ENCODE data around the gene GATA5.

The GATA5 gene

DNA sequence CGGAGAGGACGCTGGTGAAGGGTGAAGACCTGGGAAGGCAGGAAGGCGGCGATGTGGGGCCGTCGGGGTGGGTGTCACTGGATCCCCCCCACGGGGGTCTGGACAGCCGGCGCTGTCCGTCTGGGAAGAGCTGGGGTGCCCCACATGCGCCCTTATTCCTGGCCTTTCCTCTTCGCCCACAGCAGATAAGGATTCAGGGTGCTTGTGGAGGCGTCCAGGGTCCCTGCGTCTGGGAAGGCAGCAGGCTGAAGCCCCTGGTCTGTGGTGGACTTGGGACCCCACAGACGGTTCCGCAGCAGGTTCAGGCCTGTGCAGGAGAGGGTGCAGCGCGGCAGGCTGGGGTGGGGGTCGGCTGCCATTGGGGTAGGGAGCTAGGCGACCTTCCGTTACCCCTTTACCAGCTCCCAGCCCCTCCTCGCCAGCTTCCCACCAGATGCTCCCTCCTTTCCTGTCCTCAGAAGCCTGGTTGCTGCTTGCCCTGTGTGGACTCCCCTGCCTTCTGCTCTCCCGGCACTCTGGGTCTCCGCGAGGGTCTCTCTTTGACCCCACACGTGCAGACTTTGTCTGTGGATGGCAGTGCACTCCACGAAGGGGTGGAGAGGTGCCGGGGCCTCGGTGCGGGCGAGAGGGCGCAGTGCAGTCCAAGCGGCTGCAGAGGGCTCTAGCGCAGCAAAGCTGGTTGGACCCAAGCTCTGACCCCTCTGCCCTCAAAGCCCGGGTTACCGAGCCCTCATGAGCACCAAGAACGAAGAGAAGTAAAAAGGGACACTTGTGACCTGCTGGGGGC, 2.1 kb upstream of the GATA5 start:
- Histone ChIP-seq H3K27ac (ENCODE audit: low read length, poor library complexity, severe bottlenecking) (no peak overlapping the region), H3K9me3 (ENCODE audit: control insufficient read depth, low read length) (no peaks in the 10 kb centered on the region), H3K14ac (ENCODE audit: low read length in 2 of 2) (no peak overlapping the region), H2AK5ac (ENCODE audit: low read length, severe bottlenecking) (no peak overlapping the region), H3K36me3 (ENCODE audit: control insufficient read depth in 1 of 2, insufficient read depth in 2 of 2, low read depth in 1 of 2, low read length in 2 of 2) (no peaks in the 10 kb centered on the region), H3K23ac (ENCODE audit: low read length in 2 of 2) (no peak overlapping the region), H2BK12ac (ENCODE audit: low read length in 2 of 2) (no peak overlapping the region), H3K4me2 (ENCODE audit: low read length, poor library complexity, severe bottlenecking) (no peak overlapping the region), H2BK5ac (ENCODE audit: low read depth, low read length, poor library complexity, severe bottlenecking) (no peak overlapping the region), H4K91ac (ENCODE audit: low read length) (no peak overlapping the region), H3K9ac (ENCODE audit: low read length) (no peak overlapping the region), H3K4me3 (ENCODE audit: insufficient read depth in 1 of 2, low read depth in 1 of 2, low read length in 2 of 2) (no peak overlapping the region), H2BK15ac (ENCODE audit: low read depth, poor library complexity, severe bottlenecking) (no peak overlapping the region), H3K4ac (ENCODE audit: low read depth in 1 of 2, low read length in 2 of 2) (no peak overlapping the region), H3K79me1 (replicated peaks; ENCODE audit: low read length, poor library complexity, severe bottlenecking) (no peaks in the 10 kb centered on the region), H3K18ac (ENCODE audit: low read depth in 1 of 2, low read length in 2 of 2) (no peak overlapping the region), H3K27me3 (ENCODE audit: control insufficient read depth in 1 of 2, insufficient read depth in 1 of 2, low read length in 2 of 2) (peaks cover 81 to 86% of the 10 kb centered on the region in 2 experiments), H4K8ac (ENCODE audit: low read length) (no peak overlapping the region), H3K4me1 (ENCODE audit: control insufficient read depth, insufficient read depth, low read depth, low read length) (peaks cover 19% of the 10 kb centered on the region), H2BK120ac (ENCODE audit: low read depth, low read length) (no peak overlapping the region), H2AFZ (ENCODE audit: low read depth, low read length) (no peak overlapping the region)
- WGBS: 16% methylated on average over 33 of the region's 37 CpGs
- DNase-seq: no peak

- Histone ChIP-seq H3K4me1 (ENCODE audit: control insufficient read depth, insufficient read depth, low read depth, low read length) (peaks cover 15% of the 10 kb centered on the region), H4K91ac (ENCODE audit: low read length) (no peak overlapping the region), H3K4me3 (ENCODE audit: insufficient read depth in 1 of 2, low read depth in 1 of 2, low read length in 2 of 2) (no peak overlapping the region), H2BK5ac (ENCODE audit: low read depth, low read length, poor library complexity, severe bottlenecking) (no peak overlapping the region), H3K27me3 (ENCODE audit: control insufficient read depth in 1 of 2, insufficient read depth in 1 of 2, low read length in 2 of 2) (peaks cover 76 to 85% of the 10 kb centered on the region in 2 experiments), H2BK120ac (ENCODE audit: low read depth, low read length) (no peak overlapping the region), H3K9me3 (ENCODE audit: control insufficient read depth, low read length) (no peaks in the 10 kb centered on the region), H3K23ac (ENCODE audit: low read length in 2 of 2) (no peak overlapping the region), H3K79me1 (replicated peaks; ENCODE audit: low read length, poor library complexity, severe bottlenecking) (no peaks in the 10 kb centered on the region), H3K9ac (ENCODE audit: low read length) (no peak overlapping the region), H3K4me2 (ENCODE audit: low read length, poor library complexity, severe bottlenecking) (no peak overlapping the region), H2AFZ (ENCODE audit: low read depth, low read length) (no peak overlapping the region), H3K18ac (ENCODE audit: low read depth in 1 of 2, low read length in 2 of 2) (no peak overlapping the region), H3K36me3 (ENCODE audit: control insufficient read depth in 1 of 2, insufficient read depth in 2 of 2, low read depth in 1 of 2, low read length in 2 of 2) (no peaks in the 10 kb centered on the region), H3K14ac (ENCODE audit: low read length in 2 of 2) (no peak overlapping the region), H2BK15ac (ENCODE audit: low read depth, poor library complexity, severe bottlenecking) (no peak overlapping the region), H3K27ac (ENCODE audit: low read length, poor library complexity, severe bottlenecking) (no peak overlapping the region), H2AK5ac (ENCODE audit: low read length, severe bottlenecking) (no peak overlapping the region), H2BK12ac (ENCODE audit: low read length in 2 of 2) (no peak overlapping the region), H4K8ac (ENCODE audit: low read length) (no peak overlapping the region), H3K4ac (ENCODE audit: low read depth in 1 of 2, low read length in 2 of 2) (no peak overlapping the region)
- WGBS: 2% methylated on average over 74 of the region's 82 CpGs
- DNase-seq: no peak
Measured at GRCh38 chr20:62476056-62476838, 452 bp upstream of the GATA5 start.

DNA sequence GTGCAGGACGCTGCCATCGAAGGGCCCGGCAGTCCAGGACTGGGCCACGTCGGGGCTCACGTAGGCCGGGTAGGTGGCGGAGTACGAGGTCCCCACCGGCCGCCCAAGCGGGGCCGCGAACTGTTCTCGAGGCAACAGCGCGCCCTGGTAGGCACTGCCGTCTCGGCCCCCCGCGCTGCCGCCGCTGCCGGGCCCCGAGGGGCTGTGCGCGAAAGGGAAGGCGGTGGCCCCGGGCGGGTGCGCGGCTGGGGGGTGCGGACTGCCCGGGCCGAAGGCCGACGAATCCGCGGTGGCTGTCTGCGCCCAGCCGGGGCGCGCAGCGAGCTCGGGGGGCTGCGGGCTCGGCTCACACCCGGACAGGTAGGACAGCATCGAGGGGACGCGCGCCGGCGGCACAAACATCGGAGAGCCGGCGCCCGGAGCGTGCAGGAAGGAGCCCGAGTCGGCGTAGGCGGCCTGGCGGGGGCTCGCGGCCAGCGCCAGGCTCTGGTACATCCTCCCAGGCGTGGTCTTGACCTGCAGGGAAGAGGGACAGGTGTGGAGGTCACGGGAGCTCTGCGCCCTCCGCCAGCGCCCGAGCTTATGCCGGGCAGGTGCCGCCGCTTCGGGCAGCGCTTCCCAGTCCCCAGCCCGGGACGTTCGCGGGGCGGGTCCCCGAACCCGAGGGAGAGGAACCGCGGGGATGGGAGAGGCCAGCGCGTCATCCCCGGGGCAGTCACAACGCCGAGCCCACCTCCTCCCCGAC, 596 bp downstream of the GATA5 start:
- Histone ChIP-seq H4K8ac (ENCODE audit: low read length) (no peak overlapping the region), H2BK120ac (ENCODE audit: low read depth, low read length) (no peak overlapping the region), H3K27me3 (ENCODE audit: control insufficient read depth in 1 of 2, insufficient read depth in 1 of 2, low read length in 2 of 2) (peaks cover 75 to 86% of the 10 kb centered on the region in 2 experiments), H3K4me3 (ENCODE audit: insufficient read depth in 1 of 2, low read depth in 1 of 2, low read length in 2 of 2) (no peak overlapping the region), H3K36me3 (ENCODE audit: control insufficient read depth in 1 of 2, insufficient read depth in 2 of 2, low read depth in 1 of 2, low read length in 2 of 2) (no peaks in the 10 kb centered on the region), H2AFZ (ENCODE audit: low read depth, low read length) (no peak overlapping the region), H3K4me1 (ENCODE audit: control insufficient read depth, insufficient read depth, low read depth, low read length) (peaks cover 15% of the 10 kb centered on the region), H3K27ac (ENCODE audit: low read length, poor library complexity, severe bottlenecking) (no peak overlapping the region), H3K18ac (ENCODE audit: low read depth in 1 of 2, low read length in 2 of 2) (no peak overlapping the region), H2BK15ac (ENCODE audit: low read depth, poor library complexity, severe bottlenecking) (no peak overlapping the region), H3K4ac (ENCODE audit: low read depth in 1 of 2, low read length in 2 of 2) (no peak overlapping the region), H3K9me3 (ENCODE audit: control insufficient read depth, low read length) (no peaks in the 10 kb centered on the region), H3K4me2 (ENCODE audit: low read length, poor library complexity, severe bottlenecking) (no peak overlapping the region), H2AK5ac (ENCODE audit: low read length, severe bottlenecking) (no peak overlapping the region), H2BK12ac (ENCODE audit: low read length in 2 of 2) (no peak overlapping the region), H3K23ac (ENCODE audit: low read length in 2 of 2) (no peak overlapping the region), H3K9ac (ENCODE audit: low read length) (no peak overlapping the region), H3K14ac (ENCODE audit: low read length in 2 of 2) (no peak overlapping the region), H4K91ac (ENCODE audit: low read length) (peak overlapping the region; percentile 12), H3K79me1 (replicated peaks; ENCODE audit: low read length, poor library complexity, severe bottlenecking) (no peaks in the 10 kb centered on the region), H2BK5ac (ENCODE audit: low read depth, low read length, poor library complexity, severe bottlenecking) (no peak overlapping the region)
- WGBS: 6% methylated on average over 65 of the region's 93 CpGs
- DNase-seq: no peak

- Histone ChIP-seq H3K79me1 (replicated peaks; ENCODE audit: low read length, poor library complexity, severe bottlenecking) (no peaks in the 10 kb centered on the region), H3K18ac (ENCODE audit: low read depth in 1 of 2, low read length in 2 of 2) (no peak overlapping the region)
Measured at GRCh38 chr20:62474604-62475026, 1.2 kb downstream of the GATA5 start.

More at GRCh38 chr20:62474604-62475026, 1.2 kb downstream of the GATA5 start:
- Histone ChIP-seq H3K23ac (ENCODE audit: low read length in 2 of 2) (no peak overlapping the region), H4K91ac (ENCODE audit: low read length) (peak overlapping the region; percentile 12), H3K27me3 (ENCODE audit: control insufficient read depth in 1 of 2, insufficient read depth in 1 of 2, low read length in 2 of 2) (peaks cover 78 to 88% of the 10 kb centered on the region in 2 experiments), H3K4me2 (ENCODE audit: low read length, poor library complexity, severe bottlenecking) (no peak overlapping the region), H2AK5ac (ENCODE audit: low read length, severe bottlenecking) (no peak overlapping the region), H2BK5ac (ENCODE audit: low read depth, low read length, poor library complexity, severe bottlenecking) (no peak overlapping the region), H3K14ac (ENCODE audit: low read length in 2 of 2) (no peak overlapping the region), H2BK120ac (ENCODE audit: low read depth, low read length) (no peak overlapping the region), H3K9me3 (ENCODE audit: control insufficient read depth, low read length) (no peaks in the 10 kb centered on the region), H2BK15ac (ENCODE audit: low read depth, poor library complexity, severe bottlenecking) (no peak overlapping the region), H3K36me3 (ENCODE audit: control insufficient read depth in 1 of 2, insufficient read depth in 2 of 2, low read depth in 1 of 2, low read length in 2 of 2) (no peaks in the 10 kb centered on the region), H3K27ac (ENCODE audit: low read length, poor library complexity, severe bottlenecking) (no peak overlapping the region), H3K9ac (ENCODE audit: low read length) (no peak overlapping the region), H2BK12ac (ENCODE audit: low read length in 2 of 2) (no peak overlapping the region), H3K4me3 (ENCODE audit: insufficient read depth in 1 of 2, low read depth in 1 of 2, low read length in 2 of 2) (no peak overlapping the region), H4K8ac (ENCODE audit: low read length) (no peak overlapping the region), H3K4ac (ENCODE audit: low read depth in 1 of 2, low read length in 2 of 2) (no peak overlapping the region), H2AFZ (ENCODE audit: low read depth, low read length) (no peak overlapping the region), H3K4me1 (ENCODE audit: control insufficient read depth, insufficient read depth, low read depth, low read length) (peaks cover 15% of the 10 kb centered on the region)
- DNase-seq: no peak
- whole genome bisulfite sequencing: 7% methylated on average over 10 of the region's 25 CpGs
